Testis (tissue), 2 donors: ENCODE data around the gene ICAM2.

Source experiments
- POLR2A ChIP-seq: fragments of 450-650 bp; IDR thresholded peaks from one replicate; pipeline ENCODE4 v1.6.1; 2017; ENCODE audit warnings: antibody characterized with exemption, mild to moderate bottlenecking, moderate library complexity
- TF ChIP-seq, protein P1 (sequence below), 3 experiments: fragments of 450-650 bp in 2 of 3; fragments of 200-600 bp in 1 of 3; sonication (generic) in 1 of 3; IDR thresholded peaks; one replicate each; pipeline ENCODE4 v1.5.1; 2016 to 2019; ENCODE audit warnings: antibody characterized with exemption in 3 of 3, mild to moderate bottlenecking in 2 of 3, moderate library complexity in 1 of 3

DNA sequence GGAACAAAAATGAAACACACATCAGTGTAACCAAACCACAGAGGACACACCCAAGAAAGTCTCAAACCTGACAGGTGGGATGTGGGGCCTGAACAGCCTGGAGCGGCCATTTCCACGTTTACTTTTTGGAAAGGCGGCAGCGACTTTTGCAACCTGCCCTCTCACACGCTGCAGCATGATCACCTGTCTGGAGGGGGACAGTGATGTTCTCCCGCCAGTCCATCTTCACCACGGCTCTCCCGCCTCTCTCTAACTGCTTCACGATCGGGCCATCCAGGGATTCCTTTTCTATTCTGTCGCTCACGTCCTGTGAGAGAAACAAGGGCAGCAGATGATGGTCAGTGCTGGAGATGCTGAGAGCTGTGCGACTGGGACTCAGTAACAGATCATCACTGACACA is 24.7 kb upstream of the ICAM2 start:
- no peak for TF ChIP-seq POLR2A
- TF ChIP-seq, protein P1, sequence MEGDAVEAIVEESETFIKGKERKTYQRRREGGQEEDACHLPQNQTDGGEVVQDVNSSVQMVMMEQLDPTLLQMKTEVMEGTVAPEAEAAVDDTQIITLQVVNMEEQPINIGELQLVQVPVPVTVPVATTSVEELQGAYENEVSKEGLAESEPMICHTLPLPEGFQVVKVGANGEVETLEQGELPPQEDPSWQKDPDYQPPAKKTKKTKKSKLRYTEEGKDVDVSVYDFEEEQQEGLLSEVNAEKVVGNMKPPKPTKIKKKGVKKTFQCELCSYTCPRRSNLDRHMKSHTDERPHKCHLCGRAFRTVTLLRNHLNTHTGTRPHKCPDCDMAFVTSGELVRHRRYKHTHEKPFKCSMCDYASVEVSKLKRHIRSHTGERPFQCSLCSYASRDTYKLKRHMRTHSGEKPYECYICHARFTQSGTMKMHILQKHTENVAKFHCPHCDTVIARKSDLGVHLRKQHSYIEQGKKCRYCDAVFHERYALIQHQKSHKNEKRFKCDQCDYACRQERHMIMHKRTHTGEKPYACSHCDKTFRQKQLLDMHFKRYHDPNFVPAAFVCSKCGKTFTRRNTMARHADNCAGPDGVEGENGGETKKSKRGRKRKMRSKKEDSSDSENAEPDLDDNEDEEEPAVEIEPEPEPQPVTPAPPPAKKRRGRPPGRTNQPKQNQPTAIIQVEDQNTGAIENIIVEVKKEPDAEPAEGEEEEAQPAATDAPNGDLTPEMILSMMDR (IDR thresholded peaks at IDR 0.05): no peak
